CD14-positive monocyte (primary cell): Measurements from ENCODE around the gene GPR12. TPM values are rescaled to one million over a fixed set of nuclear protein-coding genes. Genes with fewer than 3 reads are reported as not detected.

Experiments
- DNase-seq, 3 donors: peaks; one replicate each; pipeline ENCODE4 v3.0.0-alpha.2; 2011 to 2022
- H2AFZ ChIP-seq: 2 replicates; pipeline ENCODE4 v1.6.0; 2012; ENCODE audit warnings: mild to moderate bottlenecking, low read depth, low read length, inconsistent platforms; ENCODE audit not compliant: insufficient read depth, poor library complexity, severe bottlenecking
- H3K27ac ChIP-seq, 2 donors: 1 replicate in 1 of 2; 2 replicates in 1 of 2; pipeline ENCODE4 v1.5.1; 2012 to 2013; ENCODE audit warnings: low read length in 2 of 2, control low read depth in 1 of 2, inconsistent platforms in 1 of 2, low read depth in 1 of 2, mild to moderate bottlenecking in 1 of 2
- H3K27me3 ChIP-seq, 2 donors: one replicate each; pipeline versions ENCODE4 v1.6.0 to v1.6.1; 2011 to 2013; ENCODE audit warnings: low read length in 2 of 2; ENCODE audit not compliant: control insufficient read depth in 2 of 2, insufficient read depth in 2 of 2
- H3K36me3 ChIP-seq, 2 donors: replicated peaks in 1 of 2; 1 replicate in 1 of 2; 2 replicates in 1 of 2; pipeline versions ENCODE4 v1.5.1 to v1.6.1; 2012 to 2013; ENCODE audit warnings: low read length in 2 of 2, control low read depth in 1 of 2, inconsistent platforms in 1 of 2, mild to moderate bottlenecking in 1 of 2; ENCODE audit not compliant: insufficient read depth in 2 of 2, control insufficient read depth in 1 of 2
- H3K4me1 ChIP-seq, 2 donors: 1 replicate in 1 of 2; 2 replicates in 1 of 2; pipeline versions ENCODE4 v1.5.1 to v1.6.1; 2012 to 2013; ENCODE audit warnings: low read length in 2 of 2, control low read depth in 1 of 2, inconsistent platforms in 1 of 2, mild to moderate bottlenecking in 1 of 2, moderate library complexity in 1 of 2; ENCODE audit not compliant: insufficient read depth in 2 of 2, control insufficient read depth in 1 of 2
- H3K4me2 ChIP-seq: replicated peaks from 2 replicates; pipeline ENCODE3; 2012; ENCODE audit warnings: low read length, moderate library complexity, mild to moderate bottlenecking; ENCODE audit not compliant: poor library complexity, severe bottlenecking; ENCODE audit errors: extremely low read depth
- H3K4me3 ChIP-seq, 3 experiments: fragments of 200-600 bp in 1 of 3; sonication (generic) in 1 of 3; replicated peaks in 1 of 3; 1 replicate in 2 of 3; 2 replicates in 1 of 3; pipeline ENCODE4 v1.5.1; 2011 to 2013; ENCODE audit warnings: low read length in 3 of 3, mild to moderate bottlenecking in 3 of 3, control low read depth in 2 of 3, low read depth in 2 of 3, inconsistent platforms in 1 of 3, moderate library complexity in 1 of 3
- H3K79me2 ChIP-seq: 2 replicates; pipeline ENCODE4 v1.6.0; 2012; ENCODE audit warnings: mild to moderate bottlenecking, control low read depth, inconsistent platforms, low read length, moderate library complexity; ENCODE audit not compliant: insufficient read depth
- H3K9ac ChIP-seq: 2 replicates; pipeline ENCODE4 v1.6.0; 2017; ENCODE audit warnings: low read length, mild to moderate bottlenecking; ENCODE audit not compliant: insufficient read depth, poor library complexity, severe bottlenecking
- H3K9me3 ChIP-seq, 2 donors: replicated peaks in 1 of 2; 1 replicate in 1 of 2; 2 replicates in 1 of 2; pipeline versions ENCODE4 v1.5.1 to v1.6.1; 2012 to 2013; ENCODE audit warnings: low read length in 2 of 2, control low read depth in 1 of 2; ENCODE audit not compliant: control insufficient read depth in 1 of 2, insufficient read depth in 1 of 2
- H4K20me1 ChIP-seq: 2 replicates; pipeline ENCODE4 v1.6.0; 2012; ENCODE audit warnings: mild to moderate bottlenecking, low read length, control low read depth, moderate library complexity; ENCODE audit not compliant: insufficient read depth
- H3K27ac Mint-ChIP-seq, 7 donors: one replicate each; pipeline ENCODE4 v1.8.0; 2020; ENCODE audit warnings: mild to moderate bottlenecking in 7 of 7, mixed read lengths in 7 of 7, moderate library complexity in 6 of 7, inconsistent platforms in 2 of 7
- H3K27me3 Mint-ChIP-seq, 3 donors: one replicate each; pipeline ENCODE4 v1.8.0; 2021 to 2022; ENCODE audit warnings: low read depth in 3 of 3, mild to moderate bottlenecking in 3 of 3, mixed read lengths in 3 of 3, moderate library complexity in 3 of 3, inconsistent platforms in 1 of 3
- H3K36me3 Mint-ChIP-seq, 2 donors: one replicate each; pipeline ENCODE4 v1.8.0; 2020; ENCODE audit warnings: mixed read lengths in 2 of 2, inconsistent platforms in 1 of 2, mild to moderate bottlenecking in 1 of 2
- H3K4me1 Mint-ChIP-seq: one replicate; pipeline ENCODE4 v1.8.0; 2020; ENCODE audit warnings: mild to moderate bottlenecking, mixed read lengths
- H3K4me3 Mint-ChIP-seq, 2 donors: one replicate each; pipeline ENCODE4 v1.8.0; 2020; ENCODE audit warnings: mild to moderate bottlenecking in 2 of 2, mixed read lengths in 2 of 2, moderate library complexity in 1 of 2
- H3K9me3 Mint-ChIP-seq, 7 donors: one replicate each; pipeline ENCODE4 v1.8.0; 2020 to 2022; ENCODE audit warnings: mixed read lengths in 7 of 7, mild to moderate bottlenecking in 6 of 7, moderate library complexity in 6 of 7, inconsistent platforms in 2 of 7
- WGBS: methylation state at CpG from one replicate; pipeline ENCODE4 v1.1.5; 2013; ENCODE audit warnings: missing lambda C conversion rate; ENCODE audit not compliant: insufficient coverage; 5-methylcytosine and 5-hydroxymethylcytosine counted together
- intact Hi-C, 2 donors: fragments of 100-400 bp; cut with micrococcal nuclease; formaldehyde crosslinking; loops; one replicate each; pipeline versions ENCODE4 v1.15.0 to v1.15.1; 2023
- polyA plus RNA-seq, 3 donors: library from polyadenylated mRNA; depleted of rRNA in 1 of 3; unstranded in 2 of 3; stranded (reverse) in 1 of 3; fragments of 300-500 nt in 2 of 3; fragments of >200 nt in 1 of 3; fragmentation: Illumina TruSeq in 2 of 3; gene quantifications; 1 replicate in 2 of 3; 2 replicates in 1 of 3; pipeline ENCODE4 v1.2.3, GENCODE V29; 2012 to 2021
- TF ChIP-seq, protein P1 (sequence below): fragments of 200-600 bp; IDR thresholded peaks from one replicate; pipeline ENCODE4 v1.8.0; 2022; ENCODE audit warnings: antibody characterized with exemption, mild to moderate bottlenecking

Gene GPR12
- polyA plus RNA-seq, 3 donors, result not detected

DNA sequence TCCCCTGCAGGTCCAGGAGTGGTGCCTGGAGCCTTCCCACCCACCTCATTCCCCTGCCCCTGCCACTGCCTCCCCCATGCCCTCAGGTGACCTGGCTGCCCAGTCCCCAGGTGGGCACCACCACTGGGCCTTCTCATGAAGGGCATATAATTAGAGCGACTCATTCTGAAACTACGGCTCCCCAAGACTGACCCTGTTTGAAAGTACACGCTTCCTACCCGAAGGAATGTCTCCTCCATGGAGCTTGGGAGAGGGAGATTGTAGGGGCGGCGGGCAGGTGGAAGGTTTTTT lies 52.6 kb downstream of the GPR12 start:
- TF ChIP-seq, protein P1, sequence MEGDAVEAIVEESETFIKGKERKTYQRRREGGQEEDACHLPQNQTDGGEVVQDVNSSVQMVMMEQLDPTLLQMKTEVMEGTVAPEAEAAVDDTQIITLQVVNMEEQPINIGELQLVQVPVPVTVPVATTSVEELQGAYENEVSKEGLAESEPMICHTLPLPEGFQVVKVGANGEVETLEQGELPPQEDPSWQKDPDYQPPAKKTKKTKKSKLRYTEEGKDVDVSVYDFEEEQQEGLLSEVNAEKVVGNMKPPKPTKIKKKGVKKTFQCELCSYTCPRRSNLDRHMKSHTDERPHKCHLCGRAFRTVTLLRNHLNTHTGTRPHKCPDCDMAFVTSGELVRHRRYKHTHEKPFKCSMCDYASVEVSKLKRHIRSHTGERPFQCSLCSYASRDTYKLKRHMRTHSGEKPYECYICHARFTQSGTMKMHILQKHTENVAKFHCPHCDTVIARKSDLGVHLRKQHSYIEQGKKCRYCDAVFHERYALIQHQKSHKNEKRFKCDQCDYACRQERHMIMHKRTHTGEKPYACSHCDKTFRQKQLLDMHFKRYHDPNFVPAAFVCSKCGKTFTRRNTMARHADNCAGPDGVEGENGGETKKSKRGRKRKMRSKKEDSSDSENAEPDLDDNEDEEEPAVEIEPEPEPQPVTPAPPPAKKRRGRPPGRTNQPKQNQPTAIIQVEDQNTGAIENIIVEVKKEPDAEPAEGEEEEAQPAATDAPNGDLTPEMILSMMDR, result no peak

DNA sequence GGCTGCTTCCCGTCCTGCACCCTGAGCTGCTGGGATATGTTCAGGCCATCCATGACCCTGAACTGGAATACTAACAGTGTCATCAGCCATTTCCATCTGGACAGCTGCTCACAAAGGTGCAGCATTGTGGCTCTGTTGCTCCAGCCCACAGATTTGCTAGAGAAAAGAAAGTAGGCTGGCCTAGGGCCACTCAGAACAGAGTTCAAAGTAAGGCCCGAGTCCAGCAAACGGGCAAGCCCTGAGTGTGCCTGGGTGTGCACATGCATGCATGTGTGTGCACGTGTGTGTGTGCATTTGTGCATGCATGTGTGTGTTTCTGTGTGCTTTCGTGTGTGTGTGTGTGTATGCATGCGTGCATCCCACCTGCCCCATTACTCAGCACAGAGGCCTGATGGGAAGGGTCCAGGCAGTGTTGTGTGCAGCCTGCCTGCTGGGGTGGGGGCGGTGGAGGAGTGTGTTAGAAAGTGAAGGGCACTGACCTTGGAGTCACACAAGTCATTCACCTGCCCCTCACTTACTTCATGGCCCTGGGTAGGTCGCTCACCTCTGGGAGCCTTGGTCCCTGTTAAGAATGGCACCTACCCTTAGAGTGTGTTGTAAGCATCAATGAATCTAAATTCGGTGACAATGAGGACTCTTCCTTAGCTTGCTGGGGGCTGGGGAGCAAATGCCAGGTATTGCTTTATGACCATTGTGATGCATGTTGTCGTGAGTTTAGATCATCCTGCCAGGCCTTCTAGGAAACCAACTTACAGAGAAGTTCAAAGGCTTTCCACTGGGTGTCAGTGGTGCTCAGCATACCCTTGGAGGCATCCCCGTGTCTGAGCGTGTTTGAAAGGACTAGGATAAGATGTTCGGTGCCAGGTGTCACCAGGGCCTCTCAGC lies 53.2 kb downstream of the GPR12 start:
- no peak overlapping the region for H3K9ac ChIP-seq
- peaks cover 2 to 15% (median 4%) of the 10 kb centered on the region in 3 donors for H3K27me3 Mint-ChIP-seq
- H3K27ac ChIP-seq, result no peak overlapping the region
- DNase-seq, result no peak
- no peaks in the 10 kb centered on the region for H3K79me2 ChIP-seq
- TF ChIP-seq, protein P1, result no peak
- no peaks in the 10 kb centered on the region for H3K36me3 Mint-ChIP-seq
- H3K27me3 ChIP-seq, result no peaks in the 10 kb centered on the region
- H3K27ac Mint-ChIP-seq, result no peak overlapping the region
- no peaks in the 10 kb centered on the region for H4K20me1 ChIP-seq
- WGBS, result 51% methylated on average over 2 of the region's 13 CpGs
- no peak overlapping the region for H3K4me3 Mint-ChIP-seq
- no peak overlapping the region for H3K4me2 ChIP-seq
- no peaks in the 10 kb centered on the region for H3K9me3 ChIP-seq
- H3K4me1 ChIP-seq, result no peaks in the 10 kb centered on the region
- intact Hi-C loops, result no loop called here
- no peak overlapping the region for H3K4me3 ChIP-seq
- H3K4me1 Mint-ChIP-seq, result no peaks in the 10 kb centered on the region
- H3K9me3 Mint-ChIP-seq, result peaks cover 0 to 8% (median 1%) of the 10 kb centered on the region in 7 donors
- H3K36me3 ChIP-seq, result no peaks in the 10 kb centered on the region
- no peak overlapping the region for H2AFZ ChIP-seq

More for the DNA sequence above, 52.6 kb downstream of the GPR12 start:
- intact Hi-C loops, result no loop called here
- no peak overlapping the region for H3K4me2 ChIP-seq
- H3K4me3 Mint-ChIP-seq, result no peak overlapping the region
- H3K9me3 Mint-ChIP-seq, result peaks cover 3 to 9% (median 5%) of the 10 kb centered on the region in 7 donors
- H3K4me1 ChIP-seq, result no peaks in the 10 kb centered on the region
- 100% methylated on average over 1 of the region's 6 CpGs for WGBS
- H3K27me3 Mint-ChIP-seq, result peaks cover 2 to 13% (median 6%) of the 10 kb centered on the region in 3 donors
- no peaks in the 10 kb centered on the region for H3K9me3 ChIP-seq
- H3K36me3 Mint-ChIP-seq, result no peaks in the 10 kb centered on the region
- no peak overlapping the region for H3K9ac ChIP-seq
- H3K4me3 ChIP-seq, result no peak overlapping the region
- H2AFZ ChIP-seq, result no peak overlapping the region
- H3K79me2 ChIP-seq, result no peaks in the 10 kb centered on the region
- no peaks in the 10 kb centered on the region for H3K36me3 ChIP-seq
- no peaks in the 10 kb centered on the region for H3K27me3 ChIP-seq
- no peaks in the 10 kb centered on the region for H3K4me1 Mint-ChIP-seq
- H3K27ac Mint-ChIP-seq, result no peak overlapping the region
- DNase-seq, result no peak
- no peaks in the 10 kb centered on the region for H4K20me1 ChIP-seq
- no peak overlapping the region for H3K27ac ChIP-seq
